ENCODE results near the gene SNX25.

SNX25 gene

DNA sequence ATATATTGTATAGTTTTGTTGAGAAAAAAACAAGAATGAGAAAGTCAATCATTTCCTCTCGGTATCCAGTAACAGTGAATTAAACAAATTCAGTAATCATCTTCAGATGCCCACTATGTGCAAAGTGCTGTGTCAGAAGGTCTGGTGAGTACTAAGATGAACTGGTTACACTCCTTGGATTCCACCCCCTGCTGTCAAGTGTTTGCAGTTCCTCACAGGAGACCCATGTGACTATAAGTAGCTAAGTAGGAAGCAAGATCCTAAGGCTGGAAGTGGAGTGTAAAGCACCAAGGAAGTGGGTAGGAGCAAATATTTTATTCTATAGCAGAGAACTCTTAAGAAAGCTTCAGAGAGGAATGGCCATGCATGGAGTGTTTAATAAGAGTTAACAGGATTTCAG lies 73.6 kb downstream of the SNX25 start:
- no peaks in the 10 kb centered on the region for H3K36me3 ChIP-seq (ENCODE audit: control insufficient read depth, insufficient read depth, low read length)
- H3K4me1 ChIP-seq (ENCODE audit: control insufficient read depth, insufficient read depth, low read length) = peaks cover 6% of the 10 kb centered on the region
- no peak overlapping the region for H3K9ac ChIP-seq (ENCODE audit: low read length)
- H3K9me3 ChIP-seq (ENCODE audit: control insufficient read depth, low read length) = no peaks in the 10 kb centered on the region
- H3K27me3 ChIP-seq (ENCODE audit: control insufficient read depth, insufficient read depth, low read length) = no peaks in the 10 kb centered on the region
- H3K4me3 ChIP-seq (ENCODE audit: low read length) = no peak overlapping the region

DNA sequence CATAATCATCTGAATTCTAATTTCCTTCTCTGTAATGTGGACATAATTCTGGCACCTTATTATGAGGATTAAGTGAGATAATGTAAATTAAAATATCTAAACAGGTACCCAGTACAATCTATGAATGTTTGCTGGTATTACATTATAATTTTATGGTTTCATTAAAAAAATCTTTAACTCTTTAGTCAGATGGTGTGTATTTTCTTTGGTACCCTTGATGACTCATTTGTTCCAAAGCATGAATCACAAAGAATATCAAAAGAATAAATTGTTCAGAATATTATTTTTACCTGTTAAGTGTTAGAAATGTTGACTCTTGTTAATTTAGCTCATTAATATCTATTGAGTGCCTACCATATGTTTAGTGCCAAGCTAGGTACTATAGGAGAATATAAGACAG lies 74.3 kb downstream of the SNX25 start:
- no peaks in the 10 kb centered on the region for H3K27me3 ChIP-seq (ENCODE audit: control insufficient read depth, insufficient read depth, low read length)
- H3K4me3 ChIP-seq (ENCODE audit: low read length) = no peak overlapping the region
- H3K36me3 ChIP-seq (ENCODE audit: control insufficient read depth, insufficient read depth, low read length) = no peaks in the 10 kb centered on the region
- H3K9ac ChIP-seq (ENCODE audit: low read length) = no peak overlapping the region
- H3K9me3 ChIP-seq (ENCODE audit: control insufficient read depth, low read length) = no peaks in the 10 kb centered on the region
- H3K4me1 ChIP-seq (ENCODE audit: control insufficient read depth, insufficient read depth, low read length) = peaks cover 6% of the 10 kb centered on the region

DNA sequence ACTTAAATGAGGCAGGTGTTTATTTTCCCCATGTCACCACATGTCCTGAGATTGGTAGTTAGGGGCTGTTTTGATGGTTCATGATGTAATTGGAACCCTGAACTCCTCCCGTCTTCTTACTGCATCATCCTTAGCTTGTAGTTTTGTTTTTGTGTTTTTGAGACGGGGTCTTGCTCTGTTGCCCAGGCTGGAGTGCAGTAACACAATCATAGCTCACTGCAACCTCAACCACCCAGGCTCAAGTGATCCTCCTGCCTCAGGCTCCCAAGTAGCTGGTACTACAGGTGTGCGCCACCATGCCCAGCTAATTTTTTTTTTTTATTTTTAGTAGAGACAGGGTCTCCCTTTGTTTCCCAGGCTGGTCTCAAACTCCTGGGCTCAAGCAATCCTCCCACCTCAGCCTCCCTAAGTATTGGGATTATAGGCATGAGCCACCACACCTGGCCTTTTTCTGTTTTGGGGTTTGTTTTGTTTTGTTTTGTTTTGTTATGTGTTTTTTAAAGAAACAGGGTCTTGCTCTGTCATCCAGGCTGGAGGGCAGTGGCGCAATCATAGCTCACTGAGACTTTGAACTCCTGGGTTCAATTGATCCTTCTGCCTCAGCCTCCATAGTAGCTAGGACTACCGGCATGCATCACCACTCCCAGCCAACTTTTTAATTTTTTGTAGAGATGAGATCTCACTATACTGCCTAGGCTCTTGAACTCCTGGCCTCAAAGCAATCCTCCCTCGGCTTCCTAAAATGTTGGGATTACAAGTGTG lies 76.4 kb downstream of the SNX25 start:
- no peak overlapping the region for H3K9ac ChIP-seq (ENCODE audit: low read length)
- no peaks in the 10 kb centered on the region for H3K9me3 ChIP-seq (ENCODE audit: control insufficient read depth, low read length)
- no peaks in the 10 kb centered on the region for H3K36me3 ChIP-seq (ENCODE audit: control insufficient read depth, insufficient read depth, low read length)
- no peak overlapping the region for H3K4me3 ChIP-seq (ENCODE audit: low read length)
- H3K27me3 ChIP-seq (ENCODE audit: control insufficient read depth, insufficient read depth, low read length) = no peaks in the 10 kb centered on the region
- H3K4me1 ChIP-seq (ENCODE audit: control insufficient read depth, insufficient read depth, low read length) = peaks cover under 1% of the 10 kb centered on the region

DNA sequence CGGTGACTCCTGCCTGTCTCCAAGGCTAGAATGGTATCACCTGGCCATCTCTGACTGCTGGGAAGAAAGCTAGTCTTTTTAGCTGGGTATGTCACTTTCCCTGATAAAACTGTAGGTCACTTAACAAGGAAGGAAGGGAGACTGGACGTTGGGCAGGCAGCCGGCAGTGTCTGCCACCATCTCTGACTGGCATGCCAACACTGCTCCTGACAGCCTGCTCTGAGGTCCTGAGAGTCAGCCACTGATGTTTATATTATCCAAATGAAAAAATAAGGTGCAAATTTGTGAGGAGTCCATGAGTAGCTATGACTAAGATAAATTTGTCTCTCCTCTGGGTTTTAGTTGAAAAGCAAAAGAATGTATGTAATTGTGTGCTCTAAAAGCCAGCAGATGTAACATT lies 77.2 kb downstream of the SNX25 start:
- Histone ChIP-seq H3K9me3 (ENCODE audit: control insufficient read depth, low read length) (no peaks in the 10 kb centered on the region), H3K36me3 (ENCODE audit: control insufficient read depth, insufficient read depth, low read length) (no peaks in the 10 kb centered on the region), H3K27me3 (ENCODE audit: control insufficient read depth, insufficient read depth, low read length) (no peaks in the 10 kb centered on the region), H3K4me1 (ENCODE audit: control insufficient read depth, insufficient read depth, low read length) (no peaks in the 10 kb centered on the region), H3K9ac (ENCODE audit: low read length) (no peak overlapping the region), H3K4me3 (ENCODE audit: low read length) (no peak overlapping the region)

DNA sequence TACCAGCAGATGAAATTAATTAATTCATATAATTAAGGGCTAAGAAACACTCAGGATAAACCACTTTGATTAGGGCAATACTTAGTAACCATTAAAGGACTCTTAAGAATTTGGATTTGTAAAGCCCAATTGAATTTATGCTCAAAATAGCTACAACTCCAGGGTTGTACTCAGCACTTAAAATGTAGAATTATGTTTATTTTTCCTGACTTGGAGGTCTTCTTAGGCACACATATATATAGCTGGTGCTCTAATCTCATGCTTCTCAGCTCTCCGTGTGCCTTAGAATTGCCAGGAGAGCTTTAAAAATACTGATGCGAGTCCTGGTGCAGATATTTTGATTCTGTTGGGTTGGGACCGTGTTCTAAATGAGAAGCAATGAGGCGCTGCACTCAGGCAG lies 77.6 kb downstream of the SNX25 start:
- Histone ChIP-seq H3K4me3 (ENCODE audit: low read length) (no peak overlapping the region), H3K9ac (ENCODE audit: low read length) (no peak overlapping the region), H3K36me3 (ENCODE audit: control insufficient read depth, insufficient read depth, low read length) (no peaks in the 10 kb centered on the region), H3K9me3 (ENCODE audit: control insufficient read depth, low read length) (no peaks in the 10 kb centered on the region), H3K27me3 (ENCODE audit: control insufficient read depth, insufficient read depth, low read length) (no peaks in the 10 kb centered on the region), H3K4me1 (ENCODE audit: control insufficient read depth, insufficient read depth, low read length) (no peaks in the 10 kb centered on the region)

DNA sequence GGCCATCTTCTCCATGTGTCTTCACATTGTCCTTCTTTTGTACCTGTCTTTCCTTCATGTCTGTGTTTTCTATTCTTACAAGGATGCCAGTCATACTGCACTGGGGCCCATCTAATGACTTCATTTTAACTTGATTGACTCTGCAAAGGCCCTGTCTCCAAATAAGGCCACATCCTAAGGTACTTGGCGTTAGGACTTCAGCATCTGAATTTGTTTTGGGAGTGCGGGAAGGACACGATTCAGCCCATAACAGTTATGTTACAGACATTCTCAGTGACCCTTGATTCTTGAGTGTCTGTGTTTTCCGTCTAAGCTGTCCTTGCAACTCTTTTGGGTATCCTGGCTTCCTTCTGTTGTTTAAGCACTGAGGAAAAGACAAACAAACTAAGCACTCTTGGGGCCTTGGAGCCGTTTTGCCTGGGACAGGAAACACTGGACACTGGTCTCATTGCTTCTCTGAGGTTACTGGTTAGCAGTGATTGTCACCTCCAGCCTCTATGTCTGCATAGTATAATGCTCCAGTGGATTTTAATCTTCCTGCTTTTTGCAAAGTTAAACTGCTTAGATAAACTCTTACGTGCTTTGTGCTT lies 80.7 kb downstream of the SNX25 start:
- H3K4me1 ChIP-seq (ENCODE audit: control insufficient read depth, insufficient read depth, low read length) = no peaks in the 10 kb centered on the region
- H3K9me3 ChIP-seq (ENCODE audit: control insufficient read depth, low read length) = no peaks in the 10 kb centered on the region
- H3K27me3 ChIP-seq (ENCODE audit: control insufficient read depth, insufficient read depth, low read length) = no peaks in the 10 kb centered on the region
- no peak overlapping the region for H3K4me3 ChIP-seq (ENCODE audit: low read length)
- no peak overlapping the region for H3K9ac ChIP-seq (ENCODE audit: low read length)
- no peaks in the 10 kb centered on the region for H3K36me3 ChIP-seq (ENCODE audit: control insufficient read depth, insufficient read depth, low read length)

DNA sequence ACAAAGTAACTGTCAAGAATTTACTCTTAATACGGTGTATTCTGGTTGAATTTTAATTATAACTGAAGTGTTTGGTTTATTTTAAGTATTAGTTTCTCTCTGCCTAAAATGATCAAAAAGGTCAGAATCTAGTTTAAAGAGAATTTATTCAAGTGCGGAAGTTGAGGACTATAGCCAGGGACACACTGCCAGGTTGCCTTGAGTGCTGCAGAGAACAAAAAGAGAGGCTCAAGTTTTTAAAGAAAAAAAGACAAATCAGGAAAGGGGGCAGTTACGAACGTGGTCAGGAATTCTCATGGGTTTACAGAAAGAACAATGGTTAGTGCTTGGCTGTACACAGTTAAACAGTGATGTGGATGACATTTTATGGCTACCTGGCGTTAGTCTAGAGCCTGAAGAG lies 81.3 kb downstream of the SNX25 start:
- Histone ChIP-seq H3K9me3 (ENCODE audit: control insufficient read depth, low read length) (no peaks in the 10 kb centered on the region), H3K4me1 (ENCODE audit: control insufficient read depth, insufficient read depth, low read length) (no peaks in the 10 kb centered on the region), H3K9ac (ENCODE audit: low read length) (no peak overlapping the region), H3K4me3 (ENCODE audit: low read length) (no peak overlapping the region), H3K36me3 (ENCODE audit: control insufficient read depth, insufficient read depth, low read length) (no peaks in the 10 kb centered on the region), H3K27me3 (ENCODE audit: control insufficient read depth, insufficient read depth, low read length) (no peaks in the 10 kb centered on the region)

DNA sequence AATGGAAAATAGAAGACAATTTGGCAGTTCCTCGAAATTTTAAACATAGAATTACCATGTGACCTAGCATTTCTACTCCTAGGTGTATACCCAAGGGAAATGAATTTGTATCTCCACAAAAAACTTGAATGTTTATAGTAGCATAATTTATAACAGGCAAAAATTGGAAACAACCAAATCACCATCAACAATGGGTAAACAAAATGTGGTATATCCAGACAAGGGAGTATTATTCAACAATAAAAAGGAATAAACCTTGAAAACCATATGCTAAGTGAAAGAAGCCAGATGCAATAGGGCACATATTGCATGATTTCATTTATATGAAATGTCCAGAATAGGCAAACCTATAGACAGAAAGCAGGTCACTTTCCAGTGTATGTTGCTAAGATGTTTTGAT lies 83.8 kb downstream of the SNX25 start:
- Histone ChIP-seq H3K9ac (ENCODE audit: low read length) (no peak overlapping the region), H3K9me3 (ENCODE audit: control insufficient read depth, low read length) (no peaks in the 10 kb centered on the region), H3K4me3 (ENCODE audit: low read length) (no peak overlapping the region), H3K36me3 (ENCODE audit: control insufficient read depth, insufficient read depth, low read length) (no peaks in the 10 kb centered on the region), H3K27me3 (ENCODE audit: control insufficient read depth, insufficient read depth, low read length) (no peaks in the 10 kb centered on the region), H3K4me1 (ENCODE audit: control insufficient read depth, insufficient read depth, low read length) (no peaks in the 10 kb centered on the region)

DNA sequence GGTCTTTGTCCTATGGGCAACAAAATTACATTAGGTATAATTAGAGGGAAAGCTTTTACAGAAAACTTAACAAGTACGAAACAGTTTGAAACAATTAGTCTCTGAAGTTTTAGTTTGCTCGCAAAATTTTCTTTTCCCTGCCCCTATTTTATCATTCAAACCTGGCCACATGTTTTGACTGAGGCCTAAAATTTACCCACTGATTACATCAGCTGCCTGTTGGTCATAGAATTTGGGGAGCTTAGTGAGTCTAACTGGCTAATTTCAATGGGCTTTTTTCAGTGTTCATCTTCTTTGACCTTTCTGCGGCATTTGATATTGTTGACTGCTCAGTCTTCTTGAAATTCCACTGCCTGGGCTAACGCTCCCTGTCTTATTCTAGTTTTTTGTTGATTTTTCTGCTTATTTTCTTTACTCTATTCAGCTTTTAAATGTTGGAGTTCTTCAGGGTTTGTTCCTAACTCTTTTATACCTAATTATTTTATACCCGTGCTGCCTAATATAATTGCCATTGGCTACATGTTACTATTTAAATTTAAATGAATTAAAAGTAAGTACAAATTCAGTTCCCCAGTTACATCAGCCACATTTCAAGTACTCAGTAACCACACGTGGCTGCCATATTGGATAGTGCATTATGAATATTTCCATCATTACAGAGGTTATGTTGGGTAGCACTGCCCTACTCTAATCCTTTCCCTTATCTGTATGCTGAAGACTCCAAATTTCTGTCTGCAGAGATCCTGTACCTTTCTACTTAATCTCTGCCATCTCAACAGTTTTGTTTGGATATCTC lies 87.5 kb downstream of the SNX25 start:
- H3K27me3 ChIP-seq (ENCODE audit: control insufficient read depth, insufficient read depth, low read length) = no peaks in the 10 kb centered on the region
- H3K4me1 ChIP-seq (ENCODE audit: control insufficient read depth, insufficient read depth, low read length) = no peaks in the 10 kb centered on the region

DNA sequence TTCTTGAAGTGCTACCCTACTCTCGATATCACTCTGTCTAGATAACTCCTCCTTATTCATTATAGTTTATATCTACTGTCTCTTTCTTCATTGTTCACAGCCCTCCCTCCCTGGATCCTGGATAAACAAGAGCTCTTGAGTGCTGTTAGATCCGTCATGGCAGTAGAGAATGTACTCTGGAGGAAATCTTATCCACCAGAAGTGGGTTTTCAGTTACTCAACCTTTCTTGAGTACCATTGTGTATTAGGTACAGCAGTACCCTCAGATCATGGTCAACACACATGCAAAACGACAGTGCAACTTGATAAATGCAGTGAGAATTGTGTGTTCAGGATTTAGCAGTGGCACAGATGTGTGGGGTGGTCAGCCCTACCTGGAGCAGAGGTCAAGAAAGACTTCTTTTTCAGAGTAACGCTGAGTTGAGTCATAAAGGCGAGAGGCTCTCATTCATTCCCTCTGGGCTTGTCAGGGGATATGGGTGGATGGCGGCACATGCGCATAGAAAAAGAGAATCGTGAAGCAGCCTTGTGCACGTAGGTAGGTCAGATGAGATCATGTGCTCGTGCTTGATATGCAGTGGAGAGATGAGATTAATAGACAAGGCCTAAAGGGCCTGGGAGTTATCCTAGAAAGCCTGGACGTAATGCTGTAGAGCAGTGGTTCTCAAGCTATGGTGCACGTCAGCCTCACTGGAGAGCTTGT lies 89.5 kb downstream of the SNX25 start:
- Histone ChIP-seq H3K9ac (ENCODE audit: low read length) (no peak overlapping the region), H3K4me1 (ENCODE audit: control insufficient read depth, insufficient read depth, low read length) (no peaks in the 10 kb centered on the region), H3K4me3 (ENCODE audit: low read length) (no peak overlapping the region), H3K27me3 (ENCODE audit: control insufficient read depth, insufficient read depth, low read length) (no peaks in the 10 kb centered on the region), H3K36me3 (ENCODE audit: control insufficient read depth, insufficient read depth, low read length) (no peaks in the 10 kb centered on the region), H3K9me3 (ENCODE audit: control insufficient read depth, low read length) (no peaks in the 10 kb centered on the region)

More for the DNA sequence above, 87.5 kb downstream of the SNX25 start:
- Histone ChIP-seq H3K9me3 (ENCODE audit: control insufficient read depth, low read length) (no peaks in the 10 kb centered on the region), H3K9ac (ENCODE audit: low read length) (no peak overlapping the region), H3K4me3 (ENCODE audit: low read length) (no peak overlapping the region), H3K36me3 (ENCODE audit: control insufficient read depth, insufficient read depth, low read length) (no peaks in the 10 kb centered on the region)

DNA sequence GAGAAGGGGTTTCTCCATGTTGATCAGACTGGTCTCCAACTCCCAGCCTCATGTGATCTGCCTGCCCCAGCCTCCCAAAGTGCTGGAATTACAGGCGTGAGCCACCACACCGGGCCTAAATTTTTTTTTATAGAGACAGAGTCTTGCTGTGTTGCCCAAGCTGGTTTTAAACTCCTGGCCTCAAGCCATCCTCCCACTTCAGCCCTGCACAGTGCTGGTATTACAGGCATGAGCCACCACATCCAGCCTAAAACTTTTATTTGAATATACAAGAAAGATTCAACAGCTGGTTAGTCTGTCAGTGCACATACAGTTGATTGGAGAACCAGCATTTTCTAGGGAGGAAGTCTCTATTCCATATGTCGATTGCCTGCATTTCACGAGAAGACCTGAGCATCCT lies 95.1 kb downstream of the SNX25 start:
- no peak overlapping the region for H3K9ac ChIP-seq (ENCODE audit: low read length)

More for the DNA sequence above, 95.1 kb downstream of the SNX25 start:
- Histone ChIP-seq H3K36me3 (ENCODE audit: control insufficient read depth, insufficient read depth, low read length) (no peaks in the 10 kb centered on the region), H3K9me3 (ENCODE audit: control insufficient read depth, low read length) (no peaks in the 10 kb centered on the region), H3K4me3 (ENCODE audit: low read length) (no peak overlapping the region), H3K4me1 (ENCODE audit: control insufficient read depth, insufficient read depth, low read length) (no peaks in the 10 kb centered on the region), H3K27me3 (ENCODE audit: control insufficient read depth, insufficient read depth, low read length) (no peaks in the 10 kb centered on the region)

All from mucosa of stomach (tissue), 1 donor.